ENCODE data around the gene SLC38A4. TPM values are rescaled to one million over a fixed set of nuclear protein-coding genes. Genes with fewer than 3 reads are reported as not detected.

Gene SLC38A4
- total RNA-seq, 3 donors from 2014 or later (not counting 1 experiment from before 2014, with no cell fraction given) = not detected

- Mint-ChIP-seq H3K9me3 (peaks cover 0 to 3% of the 10 kb centered on the region in 2 donors), H3K4me1 (peaks cover 3 to 11% of the 10 kb centered on the region in 2 donors), H3K27me3 (ENCODE audit: low read depth in 2 of 2) (no peaks in the 10 kb centered on the region), H3K27ac (no peak overlapping the region), H3K4me3 (no peak overlapping the region), H3K36me3 (no peaks in the 10 kb centered on the region)
- no peak for TF ChIP-seq CTCF (IDR thresholded peaks at IDR 0.05)
- intact Hi-C loops (cut with micrococcal nuclease) = no loop called here
- no peaks in the 10 kb centered on the region for H3K4me1 ChIP-seq (ENCODE audit: control insufficient read depth, insufficient read depth, low read length)
- DNase-seq = no peak
- no peak for ATAC-seq
- 96% methylated on average over 3 of the region's 3 CpGs for WGBS (ENCODE audit: insufficient coverage)
- no peaks in the 10 kb centered on the region for H3K36me3 ChIP-seq (ENCODE audit: control insufficient read depth, insufficient read depth, low read length)
- H3K4me3 ChIP-seq (ENCODE audit: low read length) = no peak overlapping the region
- H3K27me3 ChIP-seq (ENCODE audit: control insufficient read depth, insufficient read depth, low read length) = no peaks in the 10 kb centered on the region
- no peak overlapping the region for H3K27ac ChIP-seq (ENCODE audit: low read length)
- no peaks in the 10 kb centered on the region for H3K9me3 ChIP-seq (ENCODE audit: control insufficient read depth, insufficient read depth, low read length)
Observed at GRCh38 chr12:46722394-46723185, 103.2 kb downstream of the SLC38A4 start.

- Histone ChIP-seq H3K9me3 (ENCODE audit: control insufficient read depth, insufficient read depth, low read length) (peaks cover 3% of the 10 kb centered on the region), H3K27ac (ENCODE audit: low read length) (no peak overlapping the region), H3K36me3 (ENCODE audit: control insufficient read depth, insufficient read depth, low read length) (no peaks in the 10 kb centered on the region), H3K4me3 (ENCODE audit: low read length) (no peak overlapping the region), H3K27me3 (ENCODE audit: control insufficient read depth, insufficient read depth, low read length) (no peaks in the 10 kb centered on the region), H3K4me1 (ENCODE audit: control insufficient read depth, insufficient read depth, low read length) (no peaks in the 10 kb centered on the region)
- H3K9me3 Mint-ChIP-seq = peaks cover 0 to 5% of the 10 kb centered on the region in 2 donors
- TF ChIP-seq CTCF (IDR thresholded peaks at IDR 0.05) = no peak
- no peaks in the 10 kb centered on the region for H3K27me3 Mint-ChIP-seq (ENCODE audit: low read depth in 2 of 2)
- intact Hi-C loops (cut with micrococcal nuclease) = no loop called here
- WGBS (ENCODE audit: insufficient coverage) = 97% methylated on average over 3 of the region's 3 CpGs
- H3K36me3 Mint-ChIP-seq = peaks cover 10% of the 10 kb centered on the region
- H3K4me1 Mint-ChIP-seq = peaks cover 0 to under 1% of the 10 kb centered on the region in 2 donors
- DNase-seq = no peak
- no peak overlapping the region for H3K4me3 Mint-ChIP-seq
- H3K27ac Mint-ChIP-seq = no peak overlapping the region
- no peak for ATAC-seq
Observed at GRCh38 chr12:46718495-46718894, 107.3 kb downstream of the SLC38A4 start.

GRCh38 chr12:46717868-46718267 lies 107.9 kb downstream of the SLC38A4 start:
- Histone ChIP-seq H3K4me1 (ENCODE audit: control insufficient read depth, insufficient read depth, low read length) (no peaks in the 10 kb centered on the region), H3K9me3 (ENCODE audit: control insufficient read depth, insufficient read depth, low read length) (peaks cover 3% of the 10 kb centered on the region), H3K27me3 (ENCODE audit: control insufficient read depth, insufficient read depth, low read length) (no peaks in the 10 kb centered on the region), H3K27ac (ENCODE audit: low read length) (no peak overlapping the region), H3K36me3 (ENCODE audit: control insufficient read depth, insufficient read depth, low read length) (no peaks in the 10 kb centered on the region), H3K4me3 (ENCODE audit: low read length) (no peak overlapping the region)
- no peak overlapping the region for H3K4me3 Mint-ChIP-seq
- H3K4me1 Mint-ChIP-seq = no peaks in the 10 kb centered on the region
- intact Hi-C loops (cut with micrococcal nuclease) = no loop called here
- H3K9me3 Mint-ChIP-seq = peaks cover 0 to 5% of the 10 kb centered on the region in 2 donors
- H3K27ac Mint-ChIP-seq = no peak overlapping the region
- H3K36me3 Mint-ChIP-seq = peaks cover 10% of the 10 kb centered on the region
- TF ChIP-seq CTCF (IDR thresholded peaks at IDR 0.05) = no peak
- H3K27me3 Mint-ChIP-seq (ENCODE audit: low read depth in 2 of 2) = no peaks in the 10 kb centered on the region
- 92% methylated on average over 3 of the region's 3 CpGs for WGBS (ENCODE audit: insufficient coverage)
- ATAC-seq = no peak
- no peak for DNase-seq

- H3K4me1 ChIP-seq (ENCODE audit: control insufficient read depth, insufficient read depth, low read length) = no peaks in the 10 kb centered on the region
- no peak for TF ChIP-seq CTCF (IDR thresholded peaks at IDR 0.05)
- Mint-ChIP-seq H3K4me1 (no peaks in the 10 kb centered on the region), H3K27ac (no peak overlapping the region), H3K27me3 (ENCODE audit: low read depth in 2 of 2) (no peaks in the 10 kb centered on the region), H3K4me3 (no peak overlapping the region), H3K36me3 (peaks cover 10% of the 10 kb centered on the region), H3K9me3 (peaks cover 0 to 5% of the 10 kb centered on the region in 2 donors)
- peaks cover 3% of the 10 kb centered on the region for H3K9me3 ChIP-seq (ENCODE audit: control insufficient read depth, insufficient read depth, low read length)
- H3K27ac ChIP-seq (ENCODE audit: low read length) = no peak overlapping the region
- no peak overlapping the region for H3K4me3 ChIP-seq (ENCODE audit: low read length)
- no peak for ATAC-seq
- H3K27me3 ChIP-seq (ENCODE audit: control insufficient read depth, insufficient read depth, low read length) = no peaks in the 10 kb centered on the region
- H3K36me3 ChIP-seq (ENCODE audit: control insufficient read depth, insufficient read depth, low read length) = no peaks in the 10 kb centered on the region
- DNase-seq = no peak
- intact Hi-C loops (cut with micrococcal nuclease) = no loop called here
Observed at GRCh38 chr12:46717159-46717558, 108.6 kb downstream of the SLC38A4 start.
